ENCODE data around the gene PHF20. TPM values are rescaled to one million over a fixed set of nuclear protein-coding genes. Genes with fewer than 3 reads are reported as not detected.

Gene PHF20
- total RNA-seq, 1 donor from 2014 or later = 35.9 TPM

- Histone ChIP-seq H3K27ac (replicated peaks) (no peak overlapping the region), H3K4me3 (no peak overlapping the region), H3K9me3 (replicated peaks) (no peaks in the 10 kb centered on the region), H3K4me1 (no peaks in the 10 kb centered on the region), H3K36me3 (peaks cover 43% of the 10 kb centered on the region), H3K27me3 (ENCODE audit: low read depth) (no peaks in the 10 kb centered on the region)
- DNase-seq = no peak
- intact Hi-C loops (cut with micrococcal nuclease) = no loop called here
- TF ChIP-seq CTCF (IDR thresholded peaks at IDR 0.05; ENCODE audit: borderline replicate concordance) = no peak
These were observed 34.3 kb downstream of the PHF20 start for GRCh38 chr20:35806075-35806474.

- no peak for DNase-seq
- no peak for TF ChIP-seq CTCF (IDR thresholded peaks at IDR 0.05; ENCODE audit: borderline replicate concordance)
- intact Hi-C loops (cut with micrococcal nuclease) = no loop called here
- H3K4me1 ChIP-seq = no peaks in the 10 kb centered on the region
- H3K27me3 ChIP-seq (ENCODE audit: low read depth) = no peaks in the 10 kb centered on the region
- H3K36me3 ChIP-seq = peaks cover 29% of the 10 kb centered on the region
- no peak overlapping the region for H3K27ac ChIP-seq (replicated peaks)
- H3K9me3 ChIP-seq (replicated peaks) = no peaks in the 10 kb centered on the region
- H3K4me3 ChIP-seq = no peak overlapping the region
These were observed 36.1 kb downstream of the PHF20 start for GRCh38 chr20:35807877-35808276.

- Histone ChIP-seq H3K27me3 (ENCODE audit: low read depth) (no peaks in the 10 kb centered on the region), H3K4me1 (peaks cover 26% of the 10 kb centered on the region), H3K27ac (replicated peaks) (peak overlapping the region; percentile 66), H3K9me3 (replicated peaks) (no peaks in the 10 kb centered on the region), H3K4me3 (no peak overlapping the region), H3K36me3 (peaks cover 8% of the 10 kb centered on the region)
- TF ChIP-seq CTCF (IDR thresholded peaks at IDR 0.05; ENCODE audit: borderline replicate concordance) = no peak
- DNase-seq = no peak
- intact Hi-C loops (cut with micrococcal nuclease) = no loop called here
These were observed 48.9 kb downstream of the PHF20 start for GRCh38 chr20:35820715-35821114.

- no peak for TF ChIP-seq CTCF (IDR thresholded peaks at IDR 0.05; ENCODE audit: borderline replicate concordance)
- no peak for DNase-seq
- Histone ChIP-seq H3K9me3 (replicated peaks) (no peaks in the 10 kb centered on the region), H3K36me3 (peaks cover 4% of the 10 kb centered on the region), H3K4me3 (no peak overlapping the region), H3K27ac (replicated peaks) (peak overlapping the region; percentile 66), H3K4me1 (peaks cover 35% of the 10 kb centered on the region), H3K27me3 (ENCODE audit: low read depth) (no peaks in the 10 kb centered on the region)
- intact Hi-C loops (cut with micrococcal nuclease) = no loop called here
These were observed 50.0 kb downstream of the PHF20 start for GRCh38 chr20:35821807-35822242.

- TF ChIP-seq CTCF (IDR thresholded peaks at IDR 0.05; ENCODE audit: borderline replicate concordance) = no peak
- Histone ChIP-seq H3K9me3 (replicated peaks) (no peaks in the 10 kb centered on the region), H3K4me1 (peaks cover 48% of the 10 kb centered on the region), H3K36me3 (peaks cover 4% of the 10 kb centered on the region), H3K4me3 (no peak overlapping the region), H3K27me3 (ENCODE audit: low read depth) (no peaks in the 10 kb centered on the region), H3K27ac (replicated peaks) (no peak overlapping the region)
- DNase-seq = no peak
- intact Hi-C loops (cut with micrococcal nuclease) = no loop called here
These were observed 51.3 kb downstream of the PHF20 start for GRCh38 chr20:35823147-35823546.

GRCh38 chr20:35823937-35824336 lies 52.1 kb downstream of the PHF20 start:
- H3K9me3 ChIP-seq (replicated peaks) = no peaks in the 10 kb centered on the region

More at GRCh38 chr20:35823937-35824336, 52.1 kb downstream of the PHF20 start:
- Histone ChIP-seq H3K4me1 (peaks cover 56% of the 10 kb centered on the region), H3K27ac (replicated peaks) (no peak overlapping the region), H3K36me3 (peaks cover 4% of the 10 kb centered on the region), H3K4me3 (no peak overlapping the region), H3K27me3 (ENCODE audit: low read depth) (no peaks in the 10 kb centered on the region)
- no peak for TF ChIP-seq CTCF (IDR thresholded peaks at IDR 0.05; ENCODE audit: borderline replicate concordance)
- intact Hi-C loops (cut with micrococcal nuclease) = no loop called here
- no peak for DNase-seq

All from left ventricle myocardium inferior (tissue), 1 donor.